Measurements from ENCODE around the gene CENPA. TPM values are rescaled to one million over a fixed set of nuclear protein-coding genes. Genes with fewer than 3 reads are reported as not detected.
A peak's percentile ranks its signal among the peaks of the same experiment; 100 is the strongest.

Gene CENPA
- total and polyA plus RNA-seq, 2 of the 13 experiments (the other 11 are each of a cell fraction or from before 2014, with no cell fraction given) = 28.5 to 38.5 TPM

DNA sequence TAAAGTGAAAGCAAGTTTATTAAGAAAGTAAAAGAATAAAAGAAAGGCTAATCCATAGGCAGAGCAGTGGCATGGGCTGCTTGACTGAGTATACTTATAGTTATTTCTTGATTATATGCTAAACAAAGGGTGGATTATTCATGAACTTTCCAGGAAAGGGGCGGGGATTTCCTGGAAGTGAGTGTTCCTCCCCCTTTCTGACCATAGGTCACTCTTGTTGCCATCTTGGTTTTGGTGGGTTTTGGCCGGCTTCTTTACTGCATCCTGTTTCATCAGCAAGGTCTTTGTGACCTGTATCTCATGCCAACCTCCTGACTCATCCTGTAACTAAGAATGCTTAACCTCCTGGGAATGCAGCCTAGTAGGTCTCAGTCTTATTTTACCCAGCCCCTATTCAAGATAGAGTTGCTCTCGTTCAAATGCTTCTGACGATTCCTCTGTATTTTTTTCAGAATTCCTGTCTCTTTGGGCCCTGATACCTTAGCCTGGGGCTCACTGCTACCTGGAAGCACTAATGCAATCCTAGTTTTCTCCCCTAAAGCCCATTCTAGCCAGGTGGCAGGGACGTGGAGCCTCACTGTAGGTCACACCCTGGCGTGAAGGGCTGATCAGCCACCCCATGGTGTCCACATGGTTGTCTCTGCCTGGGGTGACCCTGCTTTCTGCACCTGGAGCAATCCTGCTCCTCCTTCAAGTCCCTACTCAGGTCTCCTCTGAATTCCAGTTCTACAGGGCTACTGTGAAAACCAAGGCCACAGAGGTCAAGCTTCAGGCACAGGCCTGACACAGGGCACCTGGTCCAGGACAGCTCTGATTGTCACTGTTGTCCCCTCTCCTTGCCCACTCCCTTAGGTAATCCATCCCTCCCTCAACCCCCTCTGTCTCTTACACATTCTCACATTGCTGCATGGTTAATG is 27.7 kb upstream of the CENPA start (continued):
- TF ChIP-seq GRHL1 (CRISPR knock-in tag; conservative IDR thresholded peaks at IDR 0.05) (no peak), ARNT2 (CRISPR knock-in tag; IDR thresholded peaks at IDR 0.05; ENCODE audit: low read depth) (no peak), ZFP91 (CRISPR knock-in tag; IDR thresholded peaks at IDR 0.05; ENCODE audit: borderline replicate concordance) (no peak; the same call in 1 of the 2 replicates), CEBPG (CRISPR knock-in tag; IDR thresholded peaks at IDR 0.05) (peak; percentile 89), RBM39 (IDR thresholded peaks at IDR 0.05; ENCODE audit: low read depth, low read length, poor library complexity, severe bottlenecking) (no peak), PRDM10 (CRISPR knock-in tag; IDR thresholded peaks at IDR 0.05; ENCODE audit: low read depth) (no peak; the same call in 1 of the 2 replicates), ZNF180 (CRISPR knock-in tag; IDR thresholded peaks at IDR 0.05; ENCODE audit: borderline replicate concordance, low read depth) (no peak)
- TF ChIP-seq, protein P1, sequence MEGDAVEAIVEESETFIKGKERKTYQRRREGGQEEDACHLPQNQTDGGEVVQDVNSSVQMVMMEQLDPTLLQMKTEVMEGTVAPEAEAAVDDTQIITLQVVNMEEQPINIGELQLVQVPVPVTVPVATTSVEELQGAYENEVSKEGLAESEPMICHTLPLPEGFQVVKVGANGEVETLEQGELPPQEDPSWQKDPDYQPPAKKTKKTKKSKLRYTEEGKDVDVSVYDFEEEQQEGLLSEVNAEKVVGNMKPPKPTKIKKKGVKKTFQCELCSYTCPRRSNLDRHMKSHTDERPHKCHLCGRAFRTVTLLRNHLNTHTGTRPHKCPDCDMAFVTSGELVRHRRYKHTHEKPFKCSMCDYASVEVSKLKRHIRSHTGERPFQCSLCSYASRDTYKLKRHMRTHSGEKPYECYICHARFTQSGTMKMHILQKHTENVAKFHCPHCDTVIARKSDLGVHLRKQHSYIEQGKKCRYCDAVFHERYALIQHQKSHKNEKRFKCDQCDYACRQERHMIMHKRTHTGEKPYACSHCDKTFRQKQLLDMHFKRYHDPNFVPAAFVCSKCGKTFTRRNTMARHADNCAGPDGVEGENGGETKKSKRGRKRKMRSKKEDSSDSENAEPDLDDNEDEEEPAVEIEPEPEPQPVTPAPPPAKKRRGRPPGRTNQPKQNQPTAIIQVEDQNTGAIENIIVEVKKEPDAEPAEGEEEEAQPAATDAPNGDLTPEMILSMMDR (CRISPR knock-in tag; IDR thresholded peaks at IDR 0.05) = no peak
- TF ChIP-seq, protein P2, sequence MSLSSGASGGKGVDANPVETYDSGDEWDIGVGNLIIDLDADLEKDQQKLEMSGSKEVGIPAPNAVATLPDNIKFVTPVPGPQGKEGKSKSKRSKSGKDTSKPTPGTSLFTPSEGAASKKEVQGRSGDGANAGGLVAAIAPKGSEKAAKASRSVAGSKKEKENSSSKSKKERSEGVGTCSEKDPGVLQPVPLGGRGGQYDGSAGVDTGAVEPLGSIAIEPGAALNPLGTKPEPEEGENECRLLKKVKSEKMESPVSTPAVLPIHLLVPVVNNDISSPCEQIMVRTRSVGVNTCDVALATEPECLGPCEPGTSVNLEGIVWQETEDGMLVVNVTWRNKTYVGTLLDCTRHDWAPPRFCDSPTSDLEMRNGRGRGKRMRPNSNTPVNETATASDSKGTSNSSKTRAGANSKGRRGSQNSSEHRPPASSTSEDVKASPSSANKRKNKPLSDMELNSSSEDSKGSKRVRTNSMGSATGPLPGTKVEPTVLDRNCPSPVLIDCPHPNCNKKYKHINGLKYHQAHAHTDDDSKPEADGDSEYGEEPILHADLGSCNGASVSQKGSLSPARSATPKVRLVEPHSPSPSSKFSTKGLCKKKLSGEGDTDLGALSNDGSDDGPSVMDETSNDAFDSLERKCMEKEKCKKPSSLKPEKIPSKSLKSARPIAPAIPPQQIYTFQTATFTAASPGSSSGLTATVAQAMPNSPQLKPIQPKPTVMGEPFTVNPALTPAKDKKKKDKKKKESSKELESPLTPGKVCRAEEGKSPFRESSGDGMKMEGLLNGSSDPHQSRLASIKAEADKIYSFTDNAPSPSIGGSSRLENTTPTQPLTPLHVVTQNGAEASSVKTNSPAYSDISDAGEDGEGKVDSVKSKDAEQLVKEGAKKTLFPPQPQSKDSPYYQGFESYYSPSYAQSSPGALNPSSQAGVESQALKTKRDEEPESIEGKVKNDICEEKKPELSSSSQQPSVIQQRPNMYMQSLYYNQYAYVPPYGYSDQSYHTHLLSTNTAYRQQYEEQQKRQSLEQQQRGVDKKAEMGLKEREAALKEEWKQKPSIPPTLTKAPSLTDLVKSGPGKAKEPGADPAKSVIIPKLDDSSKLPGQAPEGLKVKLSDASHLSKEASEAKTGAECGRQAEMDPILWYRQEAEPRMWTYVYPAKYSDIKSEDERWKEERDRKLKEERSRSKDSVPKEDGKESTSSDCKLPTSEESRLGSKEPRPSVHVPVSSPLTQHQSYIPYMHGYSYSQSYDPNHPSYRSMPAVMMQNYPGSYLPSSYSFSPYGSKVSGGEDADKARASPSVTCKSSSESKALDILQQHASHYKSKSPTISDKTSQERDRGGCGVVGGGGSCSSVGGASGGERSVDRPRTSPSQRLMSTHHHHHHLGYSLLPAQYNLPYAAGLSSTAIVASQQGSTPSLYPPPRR (CRISPR knock-in tag; IDR thresholded peaks at IDR 0.05; ENCODE audit: borderline replicate concordance) = no peak

Measured in HepG2 (cell line).